ENCODE results near the gene IFI27L2.

IFI27L2 gene

GRCh38 chr14:94124582-94125377, 4.6 kb downstream of the IFI27L2 start:
- DNase-seq = peak in 2 of 58 donors; percentile 8 to 24

GRCh38 chr14:94123868-94124267, 5.5 kb downstream of the IFI27L2 start:
- DNase-seq = no peak

GRCh38 chr14:94123296-94123695, 6.1 kb downstream of the IFI27L2 start:
- no peak for DNase-seq

DNA sequence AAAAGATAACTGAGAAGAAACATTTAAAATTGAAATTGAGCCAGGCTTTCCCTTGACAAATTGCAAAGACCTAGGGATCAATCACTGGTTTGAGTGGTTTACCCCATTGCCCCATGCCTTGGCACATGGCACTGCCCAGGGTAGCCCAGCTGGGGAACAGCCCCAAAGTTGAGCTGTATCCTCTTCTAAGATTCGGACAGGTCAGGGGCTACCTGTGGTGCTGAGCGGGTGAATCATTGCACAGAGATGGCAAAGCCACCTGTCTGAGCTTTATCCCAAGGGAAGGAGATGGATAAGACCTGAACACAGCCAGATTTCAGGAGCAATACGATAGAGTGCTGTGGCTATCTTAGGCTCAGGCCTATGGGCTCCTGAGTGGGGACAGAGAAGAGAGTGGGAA, 7.0 kb downstream of the IFI27L2 start:
- DNase-seq = no peak

DNA sequence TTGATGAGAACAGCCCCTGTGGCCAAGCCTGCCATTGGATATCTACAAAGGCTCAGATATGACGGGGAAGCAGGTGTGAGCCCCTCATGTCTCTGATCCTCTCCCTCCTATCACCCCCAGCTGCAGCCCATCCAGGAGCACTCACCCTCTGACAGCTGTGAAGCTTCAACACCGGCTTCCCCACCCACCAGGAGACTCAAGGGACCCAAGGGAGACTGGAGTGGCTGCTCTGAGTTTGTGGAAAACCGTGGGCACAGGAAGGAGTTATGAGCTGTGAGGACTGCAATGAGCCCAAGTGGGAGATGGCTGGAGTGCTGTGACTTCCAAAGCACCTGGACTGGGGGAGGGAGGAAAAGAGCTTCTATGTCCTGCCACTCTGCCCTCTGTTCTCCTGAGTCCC, 7.9 kb downstream of the IFI27L2 start:
- no peak for DNase-seq

- no peak for DNase-seq
These were observed 8.6 kb downstream of the IFI27L2 start for GRCh38 chr14:94120667-94121340.

DNA sequence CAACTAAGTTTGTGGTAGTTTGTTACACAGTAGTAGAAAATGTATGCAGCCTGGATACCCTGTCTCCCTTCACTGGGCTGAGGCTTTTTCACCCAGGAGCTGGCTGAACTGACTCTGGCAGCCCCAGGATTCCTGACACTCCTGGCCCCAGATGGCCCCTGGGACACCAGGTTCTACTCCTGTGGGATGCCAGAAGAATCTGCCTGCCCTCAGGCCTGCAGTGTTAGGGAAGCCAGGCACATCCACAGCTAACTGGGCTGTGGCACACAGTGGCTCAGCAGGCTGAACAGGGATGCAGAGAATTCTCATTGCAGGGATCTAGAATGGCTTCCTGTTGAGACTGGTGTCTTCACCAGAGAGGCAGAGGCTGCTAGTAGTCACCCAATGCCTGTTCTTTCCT, 10.3 kb downstream of the IFI27L2 start:
- no peak for DNase-seq

DNA sequence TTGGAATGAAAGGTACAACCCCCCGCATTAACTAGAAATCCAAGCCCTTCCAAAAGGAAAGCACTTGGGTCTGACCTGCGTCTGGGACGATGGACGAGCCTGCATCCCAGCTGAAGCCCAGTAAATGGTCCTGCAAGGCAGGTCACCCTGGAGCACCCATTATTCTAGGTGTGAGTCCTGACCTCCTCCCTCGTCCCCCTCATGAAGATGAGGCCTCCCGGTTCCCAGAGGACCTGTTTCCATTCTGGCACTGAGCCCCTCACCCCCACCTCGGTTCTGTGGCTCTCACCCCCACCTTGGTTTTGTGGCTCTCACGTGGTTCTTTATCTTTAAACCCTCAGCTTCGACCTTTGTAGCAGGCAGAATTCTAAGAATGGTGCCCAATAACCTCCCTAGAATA, 11.5 kb downstream of the IFI27L2 start:
- DNase-seq = no peak

- DNase-seq = no peak
These were observed 12.7 kb downstream of the IFI27L2 start for GRCh38 chr14:94116701-94117100.

- DNase-seq = no peak
These were observed 13.8 kb downstream of the IFI27L2 start for GRCh38 chr14:94115631-94116030.

DNA sequence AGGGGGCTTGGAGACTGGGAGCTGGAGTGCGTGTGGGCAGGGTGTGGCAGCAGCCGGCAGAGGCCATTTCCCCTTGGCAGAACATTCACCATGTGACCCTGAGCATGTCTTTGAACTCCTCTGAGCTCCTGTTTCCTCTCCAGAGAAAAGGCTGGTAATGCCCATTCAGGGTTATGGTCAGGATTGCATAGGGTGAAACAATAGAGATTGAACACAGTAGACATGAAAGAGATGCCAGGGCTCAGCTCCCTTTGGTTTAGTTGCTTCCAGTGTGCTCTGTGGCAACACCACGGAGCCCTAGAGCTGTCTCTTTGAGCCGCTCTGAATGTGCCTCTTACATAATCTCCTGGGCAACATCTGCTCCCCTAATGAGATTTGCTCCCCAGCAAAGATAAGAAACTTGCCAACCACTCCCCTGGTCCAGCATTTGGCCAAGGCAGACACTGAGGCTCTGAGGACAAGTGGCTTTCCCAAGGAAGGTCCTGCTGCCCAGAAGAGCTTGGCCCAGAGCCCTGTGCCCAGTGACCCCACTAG, 14.3 kb downstream of the IFI27L2 start:
- DNase-seq = peak in 6 of 58 donors; percentile 17 to 58 (median 28)

DNA sequence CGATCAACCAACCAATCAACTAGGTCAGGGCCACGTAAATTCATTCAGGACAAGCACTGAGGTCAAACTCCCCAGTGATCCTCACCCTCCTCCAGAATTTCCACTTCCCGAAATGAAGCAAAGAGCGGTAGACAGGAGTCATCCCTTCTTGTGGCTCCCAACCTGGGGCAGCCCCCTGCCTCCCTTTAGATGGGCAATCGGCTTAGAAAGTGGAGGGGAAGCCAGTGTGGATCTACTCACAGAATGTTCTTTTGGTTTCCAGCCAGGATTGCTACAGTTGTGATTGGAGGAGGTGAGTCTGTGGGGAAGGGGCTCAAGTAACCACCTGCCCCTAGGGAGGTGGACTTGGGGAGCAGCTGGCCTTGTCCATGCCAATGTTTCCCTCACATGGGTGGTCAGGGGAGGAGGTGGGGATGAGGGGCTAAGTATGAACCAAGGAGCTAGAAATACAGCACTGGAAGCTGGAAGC, 14.8 kb downstream of the IFI27L2 start:
- DNase-seq = no peak

DNA sequence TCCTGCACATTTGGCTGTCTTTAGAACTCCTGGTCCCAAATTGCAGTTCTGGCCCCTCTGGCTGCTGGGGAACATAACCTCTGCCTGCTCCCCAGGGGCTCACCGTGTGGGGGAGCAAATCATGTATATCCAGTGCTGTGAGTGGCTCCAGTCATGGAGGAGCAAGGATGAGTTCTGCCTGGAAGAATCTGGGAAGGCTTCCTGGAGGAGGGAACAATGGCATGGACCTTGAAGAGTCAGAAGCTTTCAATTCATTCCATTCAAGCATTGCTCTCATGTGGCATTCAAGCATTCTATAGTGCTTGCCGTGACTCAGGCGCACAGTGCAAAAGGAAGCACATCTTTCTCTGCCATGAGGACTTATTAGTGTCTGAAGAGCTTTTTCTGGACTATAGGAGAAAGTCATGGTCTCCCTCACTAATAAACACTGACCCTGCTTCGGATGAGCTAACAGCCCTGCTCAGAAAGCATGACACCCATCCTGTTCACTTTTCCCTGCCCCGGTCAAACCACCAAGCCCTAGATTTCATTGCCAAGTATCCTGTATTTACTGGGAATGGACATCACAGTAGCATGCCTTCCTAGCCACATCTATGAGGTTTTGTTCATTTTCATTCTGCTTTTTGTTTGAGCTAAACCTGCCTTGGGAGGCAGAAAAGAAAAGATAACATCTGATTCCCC, 15.4 kb downstream of the IFI27L2 start:
- DNase-seq = no peak

GRCh38 chr14:94113490-94113889, 15.9 kb downstream of the IFI27L2 start:
- peak in 5 of 58 donors; percentile 9 to 11 (median 10) for DNase-seq

- DNase-seq = no peak
These were observed 16.3 kb downstream of the IFI27L2 start for GRCh38 chr14:94113073-94113472.

GRCh38 chr14:94112513-94113063, 16.8 kb downstream of the IFI27L2 start:
- DNase-seq = no peak

- no peak for DNase-seq
These were observed 17.9 kb downstream of the IFI27L2 start for GRCh38 chr14:94111276-94112095.

GRCh38 chr14:94110552-94111181, 18.7 kb downstream of the IFI27L2 start, which contains the start of gene IFI27:
Gene IFI27, plus strand, starts transcription at chr14:94110736.
- DNase-seq = no peak

DNA sequence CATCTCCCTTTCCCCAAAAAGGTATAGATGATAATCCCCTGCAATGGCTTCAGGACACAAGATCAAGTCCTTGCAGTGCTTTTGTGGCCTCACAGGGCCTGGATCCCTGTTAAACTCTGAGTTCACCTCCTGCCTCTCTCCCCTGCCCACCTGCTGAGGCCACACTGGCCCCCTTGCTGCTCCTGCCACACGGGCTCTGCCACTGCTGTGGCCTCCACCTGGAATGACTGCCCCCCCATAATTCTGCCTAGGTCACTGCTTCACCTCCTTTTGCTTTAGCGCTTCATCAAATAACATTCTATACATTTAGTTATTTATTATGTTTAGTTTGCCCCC, 19.5 kb downstream of the IFI27L2 start:
- no peak for DNase-seq

GRCh38 chr14:94104731-94105130, 24.7 kb downstream of the IFI27L2 start:
- no peak for DNase-seq

Data from anterior cingulate cortex (tissue), 58 donors.